ENCODE measurements around the gene RRAD.

RRAD gene

GRCh38 chr16:66872943-66873684 lies 52.2 kb downstream of the RRAD start (continued):
- no peak for TF ChIP-seq ZNF664 (tag by site-specific recombination; IDR thresholded peaks at IDR 0.05)
- TF ChIP-seq ZNF518A (tag by site-specific recombination; conservative IDR thresholded peaks at IDR 0.05; ENCODE audit: low read depth) = no peak
- no peak for TF ChIP-seq ZNF140 (tag by site-specific recombination; IDR thresholded peaks at IDR 0.05)
- TF ChIP-seq, protein P1, sequence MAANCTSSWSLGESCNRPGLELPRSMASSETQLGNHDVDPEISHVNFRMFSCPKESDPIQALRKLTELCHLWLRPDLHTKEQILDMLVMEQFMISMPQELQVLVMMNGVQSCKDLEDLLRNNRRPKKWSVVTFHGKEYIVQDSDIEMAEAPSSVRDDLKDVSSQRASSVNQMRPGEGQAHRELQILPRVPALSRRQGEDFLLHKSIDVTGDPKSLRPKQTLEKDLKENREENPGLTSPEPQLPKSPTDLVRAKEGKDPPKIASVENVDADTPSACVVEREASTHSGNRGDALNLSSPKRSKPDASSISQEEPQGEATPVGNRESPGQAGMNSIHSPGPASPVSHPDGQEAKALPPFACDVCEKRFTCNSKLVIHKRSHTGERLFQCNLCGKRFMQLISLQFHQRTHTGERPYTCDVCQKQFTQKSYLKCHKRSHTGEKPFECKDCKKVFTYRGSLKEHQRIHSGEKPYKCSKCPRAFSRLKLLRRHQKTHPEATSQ (tag by site-specific recombination; IDR thresholded peaks at IDR 0.05) = no peak
- no peak for TF ChIP-seq HOXA7 (CRISPR knock-in tag; IDR thresholded peaks at IDR 0.05; ENCODE audit: borderline replicate concordance)
- TF ChIP-seq ZNF292 (tag by site-specific recombination; IDR thresholded peaks at IDR 0.05; ENCODE audit: borderline replicate concordance, low read depth) = no peak
- no peak for TF ChIP-seq ZNF426 (tag by site-specific recombination; IDR thresholded peaks at IDR 0.05)
- TF ChIP-seq MZF1 (tag by site-specific recombination; IDR thresholded peaks at IDR 0.05; ENCODE audit: borderline replicate concordance) = no peak
- TF ChIP-seq KLF17 (tag by site-specific recombination; IDR thresholded peaks at IDR 0.05) = peak; percentile 40; the same call in 1 of the 2 replicates
- TF ChIP-seq ZNF202 (tag by site-specific recombination; IDR thresholded peaks at IDR 0.05; ENCODE audit: borderline replicate concordance) = no peak
- TF ChIP-seq TCF7L2 (IDR thresholded peaks at IDR 0.05; ENCODE audit: borderline replicate concordance, low read depth, low read length) = no peak
- TF ChIP-seq ZNF791 (tag by site-specific recombination; IDR thresholded peaks at IDR 0.05) = no peak

GRCh38 chr16:66872559-66872942 lies 52.8 kb downstream of the RRAD start:
- Histone ChIP-seq H3K9me3 (ENCODE audit: control insufficient read depth, insufficient read depth, low read depth, low read length) (no peaks in the 10 kb centered on the region), H3K27ac (ENCODE audit: extremely low read depth, low read depth, low read length) (no peak overlapping the region; the same call in 1 of the 2 replicates), H3K4me1 (ENCODE audit: control insufficient read depth, insufficient read depth, low read length) (no peaks in the 10 kb centered on the region), H3K36me3 (ENCODE audit: control insufficient read depth in 2 of 2, insufficient read depth in 1 of 2, low read length in 2 of 2) (no peaks in the 10 kb centered on the region), H3K4me3 (ENCODE audit: low read depth, low read length) (no peak overlapping the region; the same call in 1 of the 2 replicates)
- no peak for TF ChIP-seq ZNF514 (tag by site-specific recombination; IDR thresholded peaks at IDR 0.05)
- TF ChIP-seq ZFP3 (tag by site-specific recombination; IDR thresholded peaks at IDR 0.05; ENCODE audit: low read depth) = no peak
- TF ChIP-seq SP2 (tag by site-specific recombination; IDR thresholded peaks at IDR 0.05) = no peak
- no peak for TF ChIP-seq ZNF677 (tag by site-specific recombination; IDR thresholded peaks at IDR 0.05)
- ChIA-PET CTCF (interaction anchor here (0.6 to 7.5 kb wide), 26 partner anchors 9 to 507 kb away, joined by 3 to 74 read pairs (median 4); partner anchors contain the start of gene NAE1), POLR2A (interaction anchor here (0.6 to 1.2 kb wide), 7 partner anchors 42 to 321 kb away, joined by 3 to 13 read pairs (median 3); partner anchors contain the start of genes CMTM4 and NAE1)

Data from HEK293 (cell line).